ENCODE measurements around the gene RPS2.

RPS2 gene

DNA sequence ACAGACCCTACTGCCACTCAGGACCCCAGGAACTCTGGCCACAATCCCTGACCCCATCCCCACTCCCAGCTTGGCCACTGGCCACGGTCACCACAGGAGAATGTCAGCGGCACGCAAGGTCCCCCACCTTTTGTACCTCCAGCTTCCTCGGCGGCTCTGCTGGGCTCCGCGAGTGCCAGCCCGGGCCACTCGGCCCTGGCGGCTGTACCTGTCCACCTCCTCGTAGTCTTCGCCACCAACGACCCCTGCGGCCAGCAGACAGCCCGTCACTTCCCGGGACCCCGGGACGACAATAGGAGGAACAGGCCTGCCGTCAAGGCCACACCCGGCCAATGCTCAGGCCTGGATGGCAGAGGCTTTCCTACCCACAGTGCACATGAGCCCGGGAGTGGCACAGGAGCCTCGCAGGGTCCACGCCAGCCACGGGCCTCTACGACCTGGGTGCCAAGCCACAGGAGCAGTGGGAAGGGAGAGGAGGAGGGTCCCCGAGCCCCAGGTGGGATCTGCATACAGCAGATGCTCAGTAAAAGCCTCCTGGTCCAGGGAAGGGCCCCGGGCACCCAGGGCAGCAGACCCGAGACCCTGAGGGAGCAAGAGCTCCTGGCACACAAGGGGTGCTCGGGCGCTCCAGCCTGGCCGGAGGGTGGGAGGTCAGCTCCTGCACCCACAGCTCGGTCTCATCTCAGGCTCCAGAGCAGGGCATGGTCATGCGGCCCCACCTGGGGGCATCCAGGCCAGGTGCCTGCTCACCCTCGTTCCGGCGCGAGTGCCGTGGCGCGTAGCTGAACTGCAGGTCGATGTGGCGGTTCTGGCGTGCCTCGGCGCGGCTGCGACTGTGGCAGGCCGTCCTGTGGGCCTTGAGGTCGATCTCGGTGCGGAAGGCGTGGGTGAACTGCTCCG is 37.1 kb upstream of the RPS2 start:
- TF ChIP-seq, protein P1, sequence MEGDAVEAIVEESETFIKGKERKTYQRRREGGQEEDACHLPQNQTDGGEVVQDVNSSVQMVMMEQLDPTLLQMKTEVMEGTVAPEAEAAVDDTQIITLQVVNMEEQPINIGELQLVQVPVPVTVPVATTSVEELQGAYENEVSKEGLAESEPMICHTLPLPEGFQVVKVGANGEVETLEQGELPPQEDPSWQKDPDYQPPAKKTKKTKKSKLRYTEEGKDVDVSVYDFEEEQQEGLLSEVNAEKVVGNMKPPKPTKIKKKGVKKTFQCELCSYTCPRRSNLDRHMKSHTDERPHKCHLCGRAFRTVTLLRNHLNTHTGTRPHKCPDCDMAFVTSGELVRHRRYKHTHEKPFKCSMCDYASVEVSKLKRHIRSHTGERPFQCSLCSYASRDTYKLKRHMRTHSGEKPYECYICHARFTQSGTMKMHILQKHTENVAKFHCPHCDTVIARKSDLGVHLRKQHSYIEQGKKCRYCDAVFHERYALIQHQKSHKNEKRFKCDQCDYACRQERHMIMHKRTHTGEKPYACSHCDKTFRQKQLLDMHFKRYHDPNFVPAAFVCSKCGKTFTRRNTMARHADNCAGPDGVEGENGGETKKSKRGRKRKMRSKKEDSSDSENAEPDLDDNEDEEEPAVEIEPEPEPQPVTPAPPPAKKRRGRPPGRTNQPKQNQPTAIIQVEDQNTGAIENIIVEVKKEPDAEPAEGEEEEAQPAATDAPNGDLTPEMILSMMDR (IDR thresholded peaks at IDR 0.05), result no peak
- peaks cover 6 to 19% of the 10 kb centered on the region in 2 experiments for H3K4me1 ChIP-seq (ENCODE audit: control insufficient read depth in 1 of 2, insufficient read depth in 1 of 2, low read depth in 1 of 2, low read length in 1 of 2)
- H3K36me3 ChIP-seq, result peaks cover 65% of the 10 kb centered on the region
- peaks cover 6% of the 10 kb centered on the region for H3K27me3 ChIP-seq
- no peak overlapping the region for H3K4me3 ChIP-seq (ENCODE audit: low read depth in 1 of 2, low read length in 1 of 2)
- no peaks in the 10 kb centered on the region for H3K9me3 ChIP-seq
- no peak overlapping the region for H3K27ac ChIP-seq

GRCh38 chr16:2001035-2001434 is 36.4 kb upstream of the RPS2 start:
- TF ChIP-seq, protein P1 (IDR thresholded peaks at IDR 0.05), result no peak
- Histone ChIP-seq H3K27ac (no peak overlapping the region), H3K36me3 (peaks cover 67% of the 10 kb centered on the region), H3K4me1 (ENCODE audit: control insufficient read depth in 1 of 2, insufficient read depth in 1 of 2, low read depth in 1 of 2, low read length in 1 of 2) (peaks cover 6 to 19% of the 10 kb centered on the region in 2 experiments), H3K4me3 (ENCODE audit: low read depth in 1 of 2, low read length in 1 of 2) (no peak overlapping the region), H3K9me3 (no peaks in the 10 kb centered on the region), H3K27me3 (peaks cover 6% of the 10 kb centered on the region)

DNA sequence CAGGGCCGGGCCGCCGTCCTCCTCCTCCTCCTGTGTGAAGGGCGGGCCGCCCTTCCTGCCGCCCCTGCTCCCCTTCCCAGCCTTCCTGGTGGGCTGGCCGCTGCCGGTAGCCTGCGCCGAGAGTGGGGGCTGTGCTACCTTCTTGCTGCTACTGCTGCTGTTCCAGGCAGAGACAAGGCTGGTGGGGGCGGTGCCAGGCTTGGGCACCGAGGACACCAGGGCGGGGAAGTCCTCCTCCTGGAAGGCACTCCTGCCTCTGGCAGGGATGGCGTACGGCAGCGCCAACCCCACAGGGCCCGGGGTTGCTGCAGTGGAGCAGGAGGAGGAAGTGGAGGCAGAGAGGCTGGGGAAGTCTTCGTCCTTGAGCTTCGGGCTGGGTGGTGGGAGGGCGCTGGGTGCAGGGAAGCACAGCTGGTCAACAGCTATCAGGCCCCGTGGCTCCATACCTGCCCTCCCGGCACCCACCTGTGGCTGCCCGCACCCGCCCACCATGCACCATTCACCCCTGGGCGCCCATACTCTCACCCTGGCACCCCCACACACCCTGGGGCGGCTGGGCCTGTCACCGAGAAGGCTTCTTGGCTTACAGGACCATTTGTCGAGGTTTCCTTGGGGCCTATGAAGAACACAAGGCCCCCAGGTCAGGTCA is 35.4 kb upstream of the RPS2 start:
- Histone ChIP-seq H3K4me1 (ENCODE audit: control insufficient read depth in 1 of 2, insufficient read depth in 1 of 2, low read depth in 1 of 2, low read length in 1 of 2) (peaks cover 6 to 11% of the 10 kb centered on the region in 2 experiments), H3K4me3 (ENCODE audit: low read depth in 1 of 2, low read length in 1 of 2) (no peak overlapping the region), H3K36me3 (peaks cover 67% of the 10 kb centered on the region), H3K27me3 (no peaks in the 10 kb centered on the region), H3K9me3 (no peaks in the 10 kb centered on the region), H3K27ac (no peak overlapping the region)
- TF ChIP-seq, protein P1 (IDR thresholded peaks at IDR 0.05), result no peak

GRCh38 chr16:1998852-1999801 is 34.5 kb upstream of the RPS2 start:
- Histone ChIP-seq H3K36me3 (peaks cover 67% of the 10 kb centered on the region), H3K4me3 (ENCODE audit: low read depth in 1 of 2, low read length in 1 of 2) (no peak overlapping the region), H3K27ac (no peak overlapping the region), H3K27me3 (no peaks in the 10 kb centered on the region), H3K4me1 (ENCODE audit: control insufficient read depth in 1 of 2, insufficient read depth in 1 of 2, low read depth in 1 of 2, low read length in 1 of 2) (peaks cover 3 to 8% of the 10 kb centered on the region in 2 experiments), H3K9me3 (no peaks in the 10 kb centered on the region)
- TF ChIP-seq, protein P1 (IDR thresholded peaks at IDR 0.05), result no peak

DNA sequence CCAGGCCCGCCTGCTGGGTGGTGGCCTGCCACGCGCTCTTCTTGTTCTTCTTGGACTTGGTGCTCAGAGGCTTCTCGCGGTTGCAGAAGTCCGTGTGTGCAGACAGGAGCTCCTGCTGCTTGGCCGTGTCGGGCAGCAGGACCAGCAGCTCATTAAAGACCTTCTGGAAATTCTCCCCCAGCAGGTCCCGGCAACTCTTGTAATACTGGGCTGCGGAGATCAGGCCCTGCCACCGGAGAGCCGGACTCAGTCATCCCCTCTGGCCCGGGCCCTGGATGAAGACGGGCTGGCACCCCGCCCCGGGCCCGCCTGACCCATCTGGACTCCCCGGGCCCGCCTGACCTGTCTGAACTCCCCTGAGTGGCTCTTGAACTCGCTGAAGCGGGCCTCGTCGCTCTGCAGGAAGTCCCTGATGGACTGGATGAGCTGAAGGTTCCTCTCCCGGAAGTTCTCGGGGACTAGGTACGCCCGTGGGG is 33.8 kb upstream of the RPS2 start:
- Histone ChIP-seq H3K9me3 (no peaks in the 10 kb centered on the region), H3K36me3 (peaks cover 67% of the 10 kb centered on the region)
- TF ChIP-seq, protein P1 (IDR thresholded peaks at IDR 0.05), result no peak

More for the DNA sequence above, 33.8 kb upstream of the RPS2 start:
- Histone ChIP-seq H3K27me3 (peaks cover 5% of the 10 kb centered on the region), H3K27ac (no peak overlapping the region), H3K4me1 (ENCODE audit: control insufficient read depth in 1 of 2, insufficient read depth in 1 of 2, low read depth in 1 of 2, low read length in 1 of 2) (peaks cover 0 to under 1% of the 10 kb centered on the region in 2 experiments), H3K4me3 (ENCODE audit: low read depth in 1 of 2, low read length in 1 of 2) (no peak overlapping the region)

All from neutrophil (primary cell).